GM23338 (cell line): ENCODE results near the gene ANKLE2. TPM values are rescaled to one million over a fixed set of nuclear protein-coding genes. Genes with fewer than 3 reads are reported as not detected.

Experiments
- ATAC-seq: fragments of 200-7000 bp; cut with Tn5 transposase; 3 replicates; pipeline ENCODE4 v1.9.1; 2020
- DNase-seq: peaks from one replicate; pipeline ENCODE4 v3.0.0-alpha.2; 2015; ENCODE audit warnings: low spot score
- H2AFZ ChIP-seq: fragments of 200-600 bp; sonication (generic); 2 replicates; pipeline ENCODE4 v1.8.0; 2016; ENCODE audit warnings: antibody characterized with exemption, mild to moderate bottlenecking, moderate library complexity
- H3F3A ChIP-seq: fragments of 200-600 bp; sonication (generic); replicated peaks from 2 replicates; pipeline ENCODE4 v1.8.0; 2017; ENCODE audit warnings: antibody characterized with exemption, mixed run types, low read depth
- H3K27ac ChIP-seq: fragments of 200-600 bp; sonication (generic); 2 replicates; pipeline ENCODE4 v1.6.1; 2016; ENCODE audit warnings: low read depth
- H3K27me3 ChIP-seq: fragments of 200-600 bp; sonication (generic); 2 replicates; pipeline ENCODE4 v1.8.0; 2016; ENCODE audit warnings: mild to moderate bottlenecking, mixed run types, moderate library complexity; ENCODE audit not compliant: insufficient read depth
- H3K36me3 ChIP-seq: fragments of 200-600 bp; sonication (generic); 2 replicates; pipeline ENCODE4 v1.8.0; 2016; ENCODE audit warnings: mild to moderate bottlenecking; ENCODE audit not compliant: insufficient read depth
- H3K4me1 ChIP-seq: fragments of 200-600 bp; sonication (generic); 2 replicates; pipeline ENCODE4 v1.8.0; 2016; ENCODE audit warnings: mild to moderate bottlenecking, moderate library complexity; ENCODE audit not compliant: insufficient read depth
- H3K4me2 ChIP-seq: fragments of 200-600 bp; sonication (generic); 2 replicates; pipeline ENCODE4 v1.7.1; 2017; ENCODE audit warnings: mixed run types
- H3K4me3 ChIP-seq: fragments of 200-600 bp; sonication (generic); 2 replicates; pipeline ENCODE4 v1.6.1; 2016; ENCODE audit warnings: mixed run types
- H3K79me2 ChIP-seq: fragments of 200-600 bp; sonication (generic); replicated peaks from 2 replicates; pipeline ENCODE4 v1.8.0; 2017; ENCODE audit warnings: mild to moderate bottlenecking; ENCODE audit not compliant: insufficient read depth
- H3K9me2 ChIP-seq: fragments of 200-600 bp; sonication (generic); 2 replicates; pipeline ENCODE4 v1.8.0; 2017; ENCODE audit not compliant: insufficient read depth
- H4K20me1 ChIP-seq: fragments of 200-600 bp; sonication (generic); replicated peaks from 2 replicates; pipeline ENCODE4 v1.8.0; 2017; ENCODE audit warnings: mild to moderate bottlenecking; ENCODE audit not compliant: insufficient read depth
- H3K27ac Mint-ChIP-seq: 2 replicates; pipeline ENCODE4 v1.8.0; 2020; ENCODE audit warnings: inconsistent platforms, mild to moderate bottlenecking, moderate library complexity, mixed read lengths
- H3K27me3 Mint-ChIP-seq: 3 replicates; pipeline ENCODE4 v1.8.0; 2022; ENCODE audit warnings: low read depth, mild to moderate bottlenecking, moderate library complexity, mixed read lengths, inconsistent platforms; ENCODE audit not compliant: insufficient read depth, poor library complexity
- H3K36me3 Mint-ChIP-seq: 3 replicates; pipeline ENCODE4 v1.8.0; 2021; ENCODE audit warnings: low read depth, mild to moderate bottlenecking, inconsistent platforms, moderate library complexity, mixed read lengths
- H3K4me1 Mint-ChIP-seq: 3 replicates; pipeline ENCODE4 v1.8.0; 2020; ENCODE audit warnings: mild to moderate bottlenecking, inconsistent platforms, mixed read lengths
- H3K4me3 Mint-ChIP-seq: 3 replicates; pipeline ENCODE4 v1.8.0; 2021; ENCODE audit warnings: moderate library complexity, mild to moderate bottlenecking, inconsistent platforms, mixed read lengths
- H3K9me3 Mint-ChIP-seq: 3 replicates; pipeline ENCODE4 v1.8.0; 2020; ENCODE audit warnings: moderate library complexity, mild to moderate bottlenecking, inconsistent platforms, mixed read lengths
- CREB1 ChIP-seq: fragments of 250-450 bp; sonication (Bioruptor Pico); IDR thresholded peaks from 2 replicates; pipeline ENCODE4 v1.5.0; 2020; ENCODE audit warnings: low read depth, mild to moderate bottlenecking, moderate library complexity
- CTCF ChIP-seq, 2 experiments: fragments of 200-600 bp in 1 of 2; sonication (generic) in 1 of 2; conservative IDR thresholded peaks; 2 replicates each; pipeline versions ENCODE4 v1.5.1 to v1.6.1; 2016 to 2017; ENCODE audit warnings: antibody characterized with exemption in 2 of 2, low read depth in 2 of 2, mild to moderate bottlenecking in 2 of 2, moderate library complexity in 1 of 2
- EZH2phosphoT487 ChIP-seq: fragments of 200-600 bp; sonication (generic); IDR thresholded peaks from one replicate; pipeline ENCODE4 v1.8.1; 2018; ENCODE audit warnings: antibody characterized with exemption; ENCODE audit not compliant: unreplicated experiment
- JUNB ChIP-seq: IDR thresholded peaks from one replicate; pipeline ENCODE4 v1.6.1; 2016; ENCODE audit warnings: antibody characterized with exemption; ENCODE audit not compliant: unreplicated experiment
- NANOG ChIP-seq: IDR thresholded peaks from 2 replicates; pipeline ENCODE4 v1.6.1; 2016; ENCODE audit warnings: antibody characterized with exemption, borderline replicate concordance
- REST ChIP-seq: IDR thresholded peaks from one replicate; pipeline ENCODE4 v1.6.1; 2018; ENCODE audit warnings: antibody characterized with exemption; ENCODE audit not compliant: unreplicated experiment
- STAT1 ChIP-seq: IDR thresholded peaks from one replicate; pipeline ENCODE4 v1.6.1; 2016; ENCODE audit warnings: antibody characterized with exemption; ENCODE audit not compliant: unreplicated experiment
- ZNF331 ChIP-seq: fragments of 250-450 bp; sonication (Bioruptor Pico); IDR thresholded peaks from 2 replicates; pipeline ENCODE4 v1.5.0; 2020; ENCODE audit warnings: low read depth, mild to moderate bottlenecking, moderate library complexity
- ZNF462 ChIP-seq: fragments of 250-450 bp; sonication (Bioruptor Pico); IDR thresholded peaks from 2 replicates; pipeline ENCODE4 v1.5.0; 2020; ENCODE audit warnings: mild to moderate bottlenecking, moderate library complexity
- polyA plus RNA-seq: library from polyadenylated mRNA; unstranded; fragments of >200 nt; fragmentation: Nextera tagmentation; extraction: Ambion mirVana; gene quantifications from 2 replicates; pipeline ENCODE4 v1.2.1, GENCODE V29; 2016
- total RNA-seq: library from RNA; depleted of rRNA; stranded (reverse); fragments of >200 nt; shearing (Covaris generic); gene quantifications from 2 replicates; pipeline ENCODE4 v1.2.3, GENCODE V29; 2014

Gene ANKLE2
- total and polyA plus RNA-seq, 2 experiments from 2014 or later = 27.2 to 63.7 TPM

GRCh38 chr12:132740652-132741051 lies 21.0 kb downstream of the ANKLE2 start:
- Mint-ChIP-seq H3K27ac (no peak overlapping the region), H3K4me3 (no peak overlapping the region), H3K27me3 (peaks cover 13% of the 10 kb centered on the region), H3K4me1 (no peaks in the 10 kb centered on the region), H3K9me3 (no peaks in the 10 kb centered on the region), H3K36me3 (peaks cover 92% of the 10 kb centered on the region)
- peaks cover 16% of the 10 kb centered on the region for H4K20me1 ChIP-seq
- no peaks in the 10 kb centered on the region for H3K9me2 ChIP-seq
- H3K27me3 ChIP-seq = no peaks in the 10 kb centered on the region
- H3F3A ChIP-seq = no peaks in the 10 kb centered on the region
- peaks cover 33% of the 10 kb centered on the region for H3K36me3 ChIP-seq
- H3K4me3 ChIP-seq = no peak overlapping the region
- H3K4me1 ChIP-seq = no peaks in the 10 kb centered on the region
- no peak for TF ChIP-seq EZH2phosphoT487
- no peak for TF ChIP-seq STAT1
- TF ChIP-seq ZNF331 (CRISPR knock-in tag) = no peak
- no peak for TF ChIP-seq JUNB
- TF ChIP-seq REST = no peak
- no peak for TF ChIP-seq NANOG
- no peak for TF ChIP-seq CTCF (conservative IDR thresholded peaks at IDR 0.05; ENCODE audit: low read depth in 2 of 2)
- TF ChIP-seq ZNF462 = no peak
- TF ChIP-seq CREB1 (CRISPR knock-in tag) = no peak
- H3K27ac ChIP-seq = no peak overlapping the region
- ATAC-seq = no peak
- H2AFZ ChIP-seq = no peak overlapping the region
- DNase-seq = no peak
- no peak overlapping the region for H3K4me2 ChIP-seq
- peaks cover 24% of the 10 kb centered on the region for H3K79me2 ChIP-seq
